ENCODE data around the gene SNN. TPM values are rescaled to one million over a fixed set of nuclear protein-coding genes. Genes with fewer than 3 reads are reported as not detected.

Gene SNN
- total RNA-seq, 1 donor from 2014 or later = 11.2 TPM

- no peak for DNase-seq (ENCODE audit: low read depth)
- H3K4me3 ChIP-seq (ENCODE audit: low read depth, low read length) = no peak overlapping the region
- no peak for TF ChIP-seq CTCF (conservative IDR thresholded peaks at IDR 0.05; ENCODE audit: low read depth, low read length)
These were observed 10.7 kb upstream of the SNN start for GRCh38 chr16:11657556-11657955.

- no peak for TF ChIP-seq CTCF (conservative IDR thresholded peaks at IDR 0.05; ENCODE audit: low read depth, low read length)
- H3K4me3 ChIP-seq (ENCODE audit: low read depth, low read length) = no peak overlapping the region
- no peak for DNase-seq (ENCODE audit: low read depth)
These were observed 9.2 kb upstream of the SNN start for GRCh38 chr16:11658896-11659708.

- DNase-seq (ENCODE audit: low read depth) = no peak
- no peak for TF ChIP-seq CTCF (conservative IDR thresholded peaks at IDR 0.05; ENCODE audit: low read depth, low read length)
- H3K4me3 ChIP-seq (ENCODE audit: low read depth, low read length) = no peak overlapping the region
These were observed 7.7 kb upstream of the SNN start for GRCh38 chr16:11660565-11660964.

- DNase-seq (ENCODE audit: low read depth) = no peak
- TF ChIP-seq CTCF (conservative IDR thresholded peaks at IDR 0.05; ENCODE audit: low read depth, low read length) = no peak
- H3K4me3 ChIP-seq (ENCODE audit: low read depth, low read length) = no peak overlapping the region
These were observed 5.7 kb upstream of the SNN start for GRCh38 chr16:11662582-11662981.

- no peak for DNase-seq (ENCODE audit: low read depth)
- TF ChIP-seq CTCF (conservative IDR thresholded peaks at IDR 0.05; ENCODE audit: low read depth, low read length) = no peak
- H3K4me3 ChIP-seq (ENCODE audit: low read depth, low read length) = no peak overlapping the region
These were observed 3.2 kb upstream of the SNN start for GRCh38 chr16:11665071-11665491.

GRCh38 chr16:11666103-11667055, 1.9 kb upstream of the SNN start:
- no peak overlapping the region for H3K4me3 ChIP-seq (ENCODE audit: low read depth, low read length)
- no peak for TF ChIP-seq CTCF (conservative IDR thresholded peaks at IDR 0.05; ENCODE audit: low read depth, low read length)
- DNase-seq (ENCODE audit: low read depth) = no peak

Measured in epithelial cell of proximal tubule (primary cell).